MM.1S (cell line): ENCODE measurements around the gene MGST2.

ENCODE experiments used
- DNase-seq: peaks from one replicate; pipeline ENCODE4 v3.0.0-alpha.2; 2015
- H2AFZ ChIP-seq: fragments of 300-600 bp; sonication (generic); 2 replicates; pipeline ENCODE4 v1.6.0; 2016; ENCODE audit warnings: antibody characterized with exemption, low read length
- H3F3A ChIP-seq: fragments of 300-600 bp; sonication (generic); 2 replicates; pipeline ENCODE4 v1.6.1; 2016; ENCODE audit warnings: mild to moderate bottlenecking, antibody characterized with exemption, low read length, moderate library complexity, mixed read lengths; ENCODE audit not compliant: insufficient read depth
- H3K27ac ChIP-seq: fragments of 300-600 bp; sonication (generic); 2 replicates; pipeline ENCODE4 v1.5.1; 2016; ENCODE audit warnings: mild to moderate bottlenecking, low read length
- H3K27me3 ChIP-seq: fragments of 300-600 bp; sonication (generic); replicated peaks from 2 replicates; pipeline ENCODE4 v1.6.0; 2016; ENCODE audit warnings: low read length; ENCODE audit not compliant: insufficient read depth
- H3K36me3 ChIP-seq: fragments of 300-600 bp; sonication (generic); replicated peaks from 2 replicates; pipeline ENCODE4 v1.6.1; 2016; ENCODE audit warnings: mild to moderate bottlenecking, low read length, mixed read lengths; ENCODE audit not compliant: insufficient read depth
- H3K4me1 ChIP-seq: fragments of 300-600 bp; sonication (generic); 2 replicates; pipeline ENCODE4 v1.6.1; 2016; ENCODE audit warnings: low read length, mixed read lengths
- H3K4me2 ChIP-seq: fragments of 300-600 bp; sonication (generic); 2 replicates; pipeline ENCODE4 v1.6.0; 2016; ENCODE audit warnings: low read depth, low read length
- H3K4me3 ChIP-seq: fragments of 300-600 bp; sonication (generic); 2 replicates; pipeline ENCODE4 v1.5.1; 2016; ENCODE audit warnings: low read length, mixed read lengths
- H3K79me2 ChIP-seq: fragments of 300-600 bp; sonication (generic); 2 replicates; pipeline ENCODE4 v1.6.1; 2016; ENCODE audit warnings: mixed run types, low read length, mixed read lengths
- H3K9ac ChIP-seq: fragments of 300-600 bp; sonication (generic); 2 replicates; pipeline ENCODE4 v1.6.1; 2016; ENCODE audit warnings: low read length, mixed read lengths
- H3K9me2 ChIP-seq: fragments of 300-600 bp; sonication (generic); replicated peaks from 2 replicates; pipeline ENCODE4 v1.6.1; 2016; ENCODE audit warnings: mild to moderate bottlenecking, low read length, mixed read lengths; ENCODE audit not compliant: insufficient read depth
- H3K9me3 ChIP-seq: fragments of 300-600 bp; sonication (generic); replicated peaks from 2 replicates; pipeline ENCODE4 v1.6.1; 2016; ENCODE audit warnings: mild to moderate bottlenecking, low read length, mixed read lengths; ENCODE audit not compliant: insufficient read depth
- H4K20me1 ChIP-seq: fragments of 300-600 bp; sonication (generic); 2 replicates; pipeline ENCODE4 v1.6.1; 2016; ENCODE audit warnings: mild to moderate bottlenecking, low read length, moderate library complexity, mixed read lengths; ENCODE audit not compliant: insufficient read depth
- EZH2 ChIP-seq: fragments of 300-600 bp; sonication (generic); optimal IDR thresholded peaks from 2 replicates; pipeline ENCODE3; 2017; ENCODE audit warnings: low read depth, mild to moderate bottlenecking, antibody characterized with exemption, low read length, mixed read lengths
- EZH2phosphoT487 ChIP-seq: fragments of 300-600 bp; sonication (generic); IDR thresholded peaks from 2 replicates; pipeline ENCODE4 v1.6.1; 2018; ENCODE audit warnings: antibody characterized with exemption, low read length
- TF ChIP-seq, protein P1 (sequence below): fragments of 300-600 bp; sonication (generic); IDR thresholded peaks from 2 replicates; pipeline ENCODE4 v1.5.1; 2016; ENCODE audit warnings: antibody characterized with exemption, low read length, mixed read lengths

Gene MGST2

DNA sequence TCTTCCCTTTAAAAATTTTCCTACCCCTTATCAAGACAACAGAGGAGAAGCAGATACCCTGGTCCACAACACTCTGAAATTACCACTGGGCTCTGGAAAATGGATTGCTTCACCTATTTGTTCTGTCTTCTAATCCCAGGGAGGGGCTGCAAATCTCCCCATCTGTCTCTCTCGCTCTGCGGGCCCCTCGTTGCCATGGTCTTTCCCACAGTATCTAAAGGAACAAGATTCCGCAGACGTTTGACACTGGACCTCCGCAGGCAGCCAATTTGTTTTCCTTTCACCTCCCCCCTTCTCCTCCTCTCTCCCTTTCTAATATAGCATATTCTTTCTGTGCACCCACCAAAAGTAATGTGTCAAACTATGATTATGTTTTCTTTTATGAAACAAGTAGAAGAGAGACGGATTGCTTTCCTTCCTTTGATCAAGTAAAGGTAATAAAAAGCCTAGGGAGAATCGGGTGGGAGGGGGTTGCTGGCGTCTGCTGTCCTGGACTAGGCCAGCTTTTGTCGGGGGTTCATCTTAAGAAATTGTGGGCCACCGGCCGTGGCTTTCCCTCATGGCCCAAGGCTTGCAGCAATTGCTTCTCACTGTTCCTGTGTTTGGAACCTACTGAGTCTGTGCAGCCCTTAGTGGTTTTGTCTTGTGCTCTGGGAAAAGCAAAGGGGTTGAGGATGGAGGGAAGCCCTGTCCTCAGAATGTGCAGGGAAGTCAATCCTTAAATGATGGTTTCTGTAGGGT lies 81.0 kb downstream of the MGST2 start:
- no peak overlapping the region for H3K4me3 ChIP-seq
- TF ChIP-seq, protein P1, sequence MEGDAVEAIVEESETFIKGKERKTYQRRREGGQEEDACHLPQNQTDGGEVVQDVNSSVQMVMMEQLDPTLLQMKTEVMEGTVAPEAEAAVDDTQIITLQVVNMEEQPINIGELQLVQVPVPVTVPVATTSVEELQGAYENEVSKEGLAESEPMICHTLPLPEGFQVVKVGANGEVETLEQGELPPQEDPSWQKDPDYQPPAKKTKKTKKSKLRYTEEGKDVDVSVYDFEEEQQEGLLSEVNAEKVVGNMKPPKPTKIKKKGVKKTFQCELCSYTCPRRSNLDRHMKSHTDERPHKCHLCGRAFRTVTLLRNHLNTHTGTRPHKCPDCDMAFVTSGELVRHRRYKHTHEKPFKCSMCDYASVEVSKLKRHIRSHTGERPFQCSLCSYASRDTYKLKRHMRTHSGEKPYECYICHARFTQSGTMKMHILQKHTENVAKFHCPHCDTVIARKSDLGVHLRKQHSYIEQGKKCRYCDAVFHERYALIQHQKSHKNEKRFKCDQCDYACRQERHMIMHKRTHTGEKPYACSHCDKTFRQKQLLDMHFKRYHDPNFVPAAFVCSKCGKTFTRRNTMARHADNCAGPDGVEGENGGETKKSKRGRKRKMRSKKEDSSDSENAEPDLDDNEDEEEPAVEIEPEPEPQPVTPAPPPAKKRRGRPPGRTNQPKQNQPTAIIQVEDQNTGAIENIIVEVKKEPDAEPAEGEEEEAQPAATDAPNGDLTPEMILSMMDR, result no peak
- no peaks in the 10 kb centered on the region for H3K36me3 ChIP-seq
- no peaks in the 10 kb centered on the region for H4K20me1 ChIP-seq
- no peak overlapping the region for H3K9ac ChIP-seq
- H3K4me1 ChIP-seq, result no peaks in the 10 kb centered on the region
- no peak for DNase-seq
- H3F3A ChIP-seq, result no peaks in the 10 kb centered on the region
- no peak overlapping the region for H2AFZ ChIP-seq
- no peaks in the 10 kb centered on the region for H3K27me3 ChIP-seq
- no peak overlapping the region for H3K27ac ChIP-seq
- H3K4me2 ChIP-seq, result no peak overlapping the region
- H3K79me2 ChIP-seq, result no peaks in the 10 kb centered on the region
- H3K9me2 ChIP-seq, result no peaks in the 10 kb centered on the region
- H3K9me3 ChIP-seq, result no peaks in the 10 kb centered on the region

DNA sequence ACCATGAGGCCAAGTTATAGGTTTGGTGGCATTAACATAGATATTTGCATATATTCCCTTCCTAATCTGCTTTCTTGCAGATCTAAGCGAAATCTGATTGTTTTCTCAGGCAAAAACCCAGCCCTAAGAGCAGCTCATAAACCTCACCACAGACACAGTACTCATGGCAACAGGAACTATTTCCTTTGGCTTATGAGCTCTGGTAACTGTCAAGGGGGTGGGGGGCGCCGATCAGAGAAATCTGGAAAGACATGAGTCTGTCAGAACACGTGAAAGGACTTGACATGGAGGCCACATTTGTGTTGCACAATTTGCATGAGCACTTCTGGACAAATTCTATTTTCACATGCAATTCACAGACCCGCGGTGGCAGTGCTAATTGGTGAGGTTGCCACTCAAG lies 83.7 kb downstream of the MGST2 start:
- Histone ChIP-seq H3F3A (no peaks in the 10 kb centered on the region), H4K20me1 (no peaks in the 10 kb centered on the region), H3K4me2 (no peak overlapping the region), H3K9ac (no peak overlapping the region), H3K9me3 (no peaks in the 10 kb centered on the region), H2AFZ (no peak overlapping the region), H3K36me3 (no peaks in the 10 kb centered on the region), H3K79me2 (no peaks in the 10 kb centered on the region), H3K4me1 (no peaks in the 10 kb centered on the region), H3K27ac (no peak overlapping the region), H3K4me3 (no peak overlapping the region), H3K9me2 (no peaks in the 10 kb centered on the region), H3K27me3 (no peaks in the 10 kb centered on the region)
- DNase-seq, result no peak
- TF ChIP-seq, protein P1, result no peak
- TF ChIP-seq EZH2 (no peak), EZH2phosphoT487 (no peak)

DNA sequence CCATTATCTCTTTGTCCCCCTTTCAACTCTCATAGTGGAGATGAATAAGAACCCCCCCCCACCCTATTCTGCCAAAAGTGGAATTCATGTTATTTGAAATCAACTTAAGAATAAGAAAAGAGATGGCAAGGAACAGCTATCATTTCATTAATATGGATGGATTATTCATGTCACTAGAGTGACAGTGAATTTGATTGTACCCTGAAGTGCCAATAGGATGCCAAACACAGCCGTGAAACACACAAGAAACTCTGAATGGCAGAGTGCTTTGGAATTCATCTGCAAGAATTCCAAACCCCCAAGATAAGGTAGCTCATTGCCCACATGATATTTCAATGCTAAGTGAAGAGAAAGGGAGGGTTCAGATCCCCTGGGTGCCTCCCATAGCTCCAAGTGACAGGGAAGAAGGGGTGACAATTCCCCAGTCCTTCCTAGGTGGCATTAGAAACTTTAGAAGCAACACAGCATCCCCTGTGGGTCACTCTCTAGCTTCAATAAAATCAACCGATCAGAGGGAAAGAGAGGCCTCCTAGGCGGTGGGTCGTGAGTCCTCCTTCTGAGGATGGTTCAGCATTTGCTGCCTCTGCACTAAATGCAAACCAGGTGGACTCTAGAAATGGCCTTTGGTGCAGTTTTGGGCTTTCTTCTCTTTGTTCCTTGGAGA lies 84.3 kb downstream of the MGST2 start:
- no peak overlapping the region for H3K27ac ChIP-seq
- no peak overlapping the region for H3K4me3 ChIP-seq
- H3K79me2 ChIP-seq, result no peaks in the 10 kb centered on the region
- H2AFZ ChIP-seq, result no peak overlapping the region
- no peak overlapping the region for H3K9ac ChIP-seq
- no peaks in the 10 kb centered on the region for H4K20me1 ChIP-seq
- no peak for TF ChIP-seq EZH2
- no peak for TF ChIP-seq EZH2phosphoT487
- no peaks in the 10 kb centered on the region for H3K9me3 ChIP-seq
- H3K27me3 ChIP-seq, result no peaks in the 10 kb centered on the region
- no peak for DNase-seq
- H3F3A ChIP-seq, result no peaks in the 10 kb centered on the region
- H3K4me1 ChIP-seq, result no peaks in the 10 kb centered on the region
- H3K36me3 ChIP-seq, result no peaks in the 10 kb centered on the region
- H3K4me2 ChIP-seq, result no peak overlapping the region
- no peaks in the 10 kb centered on the region for H3K9me2 ChIP-seq

DNA sequence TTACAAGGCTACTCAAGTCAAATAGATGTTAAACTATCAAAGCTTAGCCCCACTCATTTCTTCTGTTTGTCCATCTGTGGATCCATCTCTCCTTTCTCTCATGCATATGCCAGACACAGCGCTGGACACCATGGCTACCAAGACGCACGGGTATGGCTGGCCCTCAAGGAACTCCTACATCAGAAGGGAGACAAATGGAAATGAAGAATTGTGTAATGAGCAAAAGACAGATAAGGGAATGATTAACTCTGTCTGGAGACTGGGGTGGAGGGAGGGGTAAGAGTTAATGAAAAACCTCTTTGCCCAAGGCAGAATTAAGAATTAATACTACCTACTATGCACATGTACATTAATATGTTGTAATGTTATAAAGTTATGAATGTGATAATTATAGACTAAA lies 88.1 kb downstream of the MGST2 start:
- H3K4me2 ChIP-seq, result no peak overlapping the region
- H3K79me2 ChIP-seq, result no peaks in the 10 kb centered on the region
- H3K27ac ChIP-seq, result no peak overlapping the region
- no peak for DNase-seq
- no peak for TF ChIP-seq EZH2phosphoT487
- TF ChIP-seq EZH2, result no peak
- TF ChIP-seq, protein P1, result no peak
- H3K4me1 ChIP-seq, result no peaks in the 10 kb centered on the region
- no peaks in the 10 kb centered on the region for H3K27me3 ChIP-seq
- H3K9ac ChIP-seq, result no peak overlapping the region
- H3K9me2 ChIP-seq, result no peaks in the 10 kb centered on the region
- no peaks in the 10 kb centered on the region for H3K36me3 ChIP-seq
- H3F3A ChIP-seq, result no peaks in the 10 kb centered on the region
- H2AFZ ChIP-seq, result no peak overlapping the region
- no peaks in the 10 kb centered on the region for H3K9me3 ChIP-seq
- H4K20me1 ChIP-seq, result no peaks in the 10 kb centered on the region
- no peak overlapping the region for H3K4me3 ChIP-seq
